Subcutaneous abdominal adipose tissue (tissue), 5 donors: Measurements from ENCODE around the gene FAM177B.
A peak's percentile ranks its signal among the peaks of the same experiment; 100 is the strongest.
"Not testable (repeated sequence)": the region's sequence is repeated elsewhere in the genome, so short reads cannot be mapped to it uniquely, and the experiment has no call there.

Experiments used
- H3K27ac ChIP-seq: one replicate; pipeline ENCODE4 v1.7.0; 2013; ENCODE audit warnings: low read depth, mild to moderate bottlenecking, inconsistent platforms, low read length, moderate library complexity
- H3K27me3 ChIP-seq, 5 donors: one replicate each; pipeline ENCODE4 v1.7.0; 2013; ENCODE audit warnings: low read length in 5 of 5, inconsistent platforms in 1 of 5; ENCODE audit not compliant: control insufficient read depth in 5 of 5, insufficient read depth in 4 of 5
- H3K36me3 ChIP-seq, 5 donors: one replicate each; pipeline ENCODE4 v1.7.0; 2013; ENCODE audit warnings: low read length in 5 of 5; ENCODE audit not compliant: control insufficient read depth in 5 of 5, insufficient read depth in 5 of 5
- H3K4me1 ChIP-seq, 5 donors: one replicate each; pipeline ENCODE4 v1.7.0; 2013; ENCODE audit warnings: low read length in 5 of 5, mild to moderate bottlenecking in 3 of 5, moderate library complexity in 1 of 5; ENCODE audit not compliant: control insufficient read depth in 5 of 5, insufficient read depth in 5 of 5
- H3K4me3 ChIP-seq, 5 donors: one replicate each; pipeline ENCODE4 v1.7.0; 2013; ENCODE audit warnings: low read length in 5 of 5, low read depth in 1 of 5
- H3K9ac ChIP-seq, 5 donors: one replicate each; pipeline ENCODE4 v1.7.0; 2013; ENCODE audit warnings: low read length in 5 of 5, mild to moderate bottlenecking in 4 of 5, moderate library complexity in 3 of 5
- H3K9me3 ChIP-seq, 5 donors: one replicate each; pipeline ENCODE4 v1.7.0; 2013; ENCODE audit warnings: low read length in 5 of 5; ENCODE audit not compliant: control insufficient read depth in 5 of 5
- donor health status: healthy.
- donor health status: healthy.
- donor health status: healthy.
- donor health status: healthy.
- donor health status: healthy.

FAM177B gene

DNA sequence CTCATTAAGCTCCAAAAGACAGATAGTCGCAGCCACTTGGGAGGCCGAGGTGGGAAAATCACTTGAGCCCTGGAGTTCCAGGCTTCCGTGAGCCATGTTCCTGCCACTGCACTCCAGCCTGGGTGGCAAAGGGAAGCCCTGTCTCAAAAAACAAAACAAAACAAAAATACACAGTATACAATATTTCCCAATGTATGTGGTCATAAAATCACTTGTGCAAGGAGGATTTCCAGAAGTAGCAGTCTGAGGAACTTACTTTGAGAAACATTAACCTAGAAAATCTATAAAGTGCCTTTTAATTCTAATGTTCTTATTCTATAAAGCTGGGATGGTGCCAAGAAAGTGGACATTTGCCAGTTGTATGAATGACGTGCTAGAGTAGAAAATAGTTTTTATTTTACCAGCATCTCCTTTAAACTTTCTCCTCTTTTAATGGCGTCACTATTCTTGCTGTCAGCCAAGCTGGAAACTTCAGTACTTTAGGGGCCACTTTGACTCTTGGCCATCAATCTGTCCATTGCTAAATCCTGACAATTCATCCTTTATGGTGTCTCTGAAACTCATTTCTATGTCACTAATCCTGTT lies 22.5 kb downstream of the FAM177B start:
- Histone ChIP-seq H3K36me3 (no peaks in the 10 kb centered on the region), H3K27ac (no peak overlapping the region), H3K4me1 (peaks cover 0 to 4% (median under 1%) of the 10 kb centered on the region in 5 donors), H3K4me3 (no peak overlapping the region), H3K9ac (no peak overlapping the region), H3K9me3 (no peaks in the 10 kb centered on the region), H3K27me3 (no peaks in the 10 kb centered on the region)

DNA sequence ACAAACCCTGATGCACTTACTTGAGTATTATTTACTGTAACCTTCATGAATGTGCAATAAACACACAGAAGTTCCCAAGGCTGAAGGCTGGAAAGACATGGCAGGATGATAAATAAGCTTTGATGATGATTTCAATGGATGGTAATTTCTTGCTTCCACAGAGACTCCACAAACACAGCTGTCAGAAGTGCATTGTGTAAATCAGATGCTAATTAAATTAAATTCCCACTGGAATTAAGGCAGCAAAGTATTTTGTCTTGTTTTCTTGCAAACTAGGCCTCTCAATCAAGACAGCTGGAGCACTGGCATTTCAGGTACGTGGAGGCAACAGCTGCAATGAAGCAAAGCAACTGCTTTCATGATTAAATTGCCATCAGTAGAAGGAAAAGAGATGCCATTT lies 24.1 kb downstream of the FAM177B start:
- Histone ChIP-seq H3K9ac (no peak overlapping the region), H3K4me1 (no peaks in the 10 kb centered on the region), H3K27ac (no peak overlapping the region), H3K36me3 (no peaks in the 10 kb centered on the region), H3K27me3 (no peaks in the 10 kb centered on the region), H3K4me3 (no peak overlapping the region), H3K9me3 (no peaks in the 10 kb centered on the region)

DNA sequence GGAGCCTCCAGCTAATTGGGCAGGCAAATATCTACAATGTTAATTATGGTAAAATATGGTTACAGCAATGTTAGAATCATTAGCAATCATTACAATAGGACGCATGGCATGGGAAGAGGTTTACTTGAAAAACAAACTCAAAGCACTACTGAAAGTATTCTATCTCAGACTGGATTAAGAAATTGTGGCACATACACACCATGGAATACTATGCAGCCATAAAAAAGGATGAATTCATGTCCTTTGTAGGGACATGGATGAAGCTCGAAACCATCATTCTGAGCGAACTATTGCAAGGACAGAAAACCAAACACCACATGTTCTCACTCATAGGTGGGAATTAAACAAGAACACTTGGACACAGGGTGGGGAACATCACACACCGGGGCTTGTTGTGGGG lies 25.2 kb downstream of the FAM177B start:
- not testable (repeated sequence) for H3K27me3 ChIP-seq, H3K9me3 ChIP-seq, H3K9ac ChIP-seq, H3K4me1 ChIP-seq, H3K4me3 ChIP-seq, H3K27ac ChIP-seq, H3K36me3 ChIP-seq

DNA sequence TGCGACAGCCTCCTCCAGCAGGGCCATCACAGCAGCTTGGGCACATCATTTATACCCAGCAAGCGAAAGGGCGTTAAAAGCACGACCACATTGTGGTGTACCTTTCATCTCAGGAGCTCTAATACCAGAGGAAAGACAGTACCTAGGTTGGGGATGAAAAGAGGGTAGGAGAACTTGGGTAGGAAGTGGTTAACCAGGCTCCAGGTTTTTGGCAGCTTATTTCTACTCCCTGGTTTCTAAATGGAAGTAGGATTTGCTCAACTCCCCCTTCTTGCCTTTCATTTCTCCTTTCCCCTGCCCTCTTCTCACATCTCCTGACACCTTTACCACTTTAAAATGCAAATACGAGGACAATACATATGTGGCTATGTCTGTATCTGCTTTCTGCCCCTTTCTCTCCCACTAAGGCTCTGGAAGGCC lies 30.2 kb downstream of the FAM177B start:
- no peak overlapping the region for H3K4me3 ChIP-seq

DNA sequence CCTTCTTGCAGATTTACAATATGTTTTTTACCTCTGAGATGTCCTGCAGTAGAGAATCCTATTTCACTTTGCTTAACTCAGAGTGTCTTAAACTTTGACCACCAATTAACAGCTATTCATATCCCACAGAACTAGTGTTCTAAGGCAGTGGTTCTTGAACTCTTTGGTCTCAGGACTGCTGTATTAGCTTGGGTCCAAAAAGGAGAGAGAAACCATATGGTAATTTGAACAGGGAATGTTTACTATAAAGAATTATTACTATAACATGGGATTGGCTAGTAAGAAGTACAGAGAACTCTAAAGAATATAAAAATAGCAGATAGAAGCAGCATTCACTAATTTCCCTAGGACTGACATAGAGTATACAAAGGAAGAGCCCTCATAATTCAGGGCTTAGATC lies 31.6 kb downstream of the FAM177B start:
- Histone ChIP-seq H3K27ac (no peak overlapping the region), H3K9me3 (peaks cover 5 to 14% (median 9%) of the 10 kb centered on the region in 5 donors), H3K4me3 (peak overlapping the region in 2 of 5 donors; percentile 13 to 35), H3K9ac (no peak overlapping the region), H3K36me3 (no peaks in the 10 kb centered on the region), H3K27me3 (no peaks in the 10 kb centered on the region), H3K4me1 (peaks cover 0 to 7% (median 4%) of the 10 kb centered on the region in 5 donors)

More for the DNA sequence above, 30.2 kb downstream of the FAM177B start:
- Histone ChIP-seq H3K27ac (no peak overlapping the region), H3K4me1 (peaks cover 0 to 4% (median 0%) of the 10 kb centered on the region in 5 donors), H3K36me3 (no peaks in the 10 kb centered on the region), H3K9me3 (peaks cover 5 to 14% (median 9%) of the 10 kb centered on the region in 5 donors), H3K9ac (no peak overlapping the region), H3K27me3 (no peaks in the 10 kb centered on the region)

DNA sequence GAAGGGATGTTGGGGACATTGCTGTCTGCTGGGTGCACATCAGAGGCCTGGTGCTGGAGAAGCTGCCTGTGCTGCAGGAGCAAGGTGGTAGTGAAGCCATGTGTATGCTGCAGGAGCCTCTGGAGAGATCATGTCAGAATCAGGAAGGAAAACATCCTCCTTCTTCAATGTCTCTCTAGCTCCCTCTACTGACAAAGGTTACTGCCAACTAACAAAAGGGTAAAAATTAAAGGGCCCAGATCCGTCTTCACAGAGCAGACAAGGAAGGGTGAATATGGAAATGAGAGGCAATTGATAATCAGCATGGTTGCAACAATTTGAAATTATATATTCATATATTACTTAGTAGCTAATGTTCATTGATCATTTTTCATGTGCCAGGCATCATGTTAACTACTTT lies 32.2 kb downstream of the FAM177B start:
- Histone ChIP-seq H3K4me1 (peaks cover 0 to 7% (median 4%) of the 10 kb centered on the region in 5 donors), H3K27ac (no peak overlapping the region), H3K9ac (no peak overlapping the region), H3K4me3 (peak overlapping the region in 3 of 5 donors; percentile 9 to 35 (median 13)), H3K36me3 (no peaks in the 10 kb centered on the region), H3K27me3 (no peaks in the 10 kb centered on the region), H3K9me3 (peaks cover 5 to 14% (median 9%) of the 10 kb centered on the region in 5 donors)

DNA sequence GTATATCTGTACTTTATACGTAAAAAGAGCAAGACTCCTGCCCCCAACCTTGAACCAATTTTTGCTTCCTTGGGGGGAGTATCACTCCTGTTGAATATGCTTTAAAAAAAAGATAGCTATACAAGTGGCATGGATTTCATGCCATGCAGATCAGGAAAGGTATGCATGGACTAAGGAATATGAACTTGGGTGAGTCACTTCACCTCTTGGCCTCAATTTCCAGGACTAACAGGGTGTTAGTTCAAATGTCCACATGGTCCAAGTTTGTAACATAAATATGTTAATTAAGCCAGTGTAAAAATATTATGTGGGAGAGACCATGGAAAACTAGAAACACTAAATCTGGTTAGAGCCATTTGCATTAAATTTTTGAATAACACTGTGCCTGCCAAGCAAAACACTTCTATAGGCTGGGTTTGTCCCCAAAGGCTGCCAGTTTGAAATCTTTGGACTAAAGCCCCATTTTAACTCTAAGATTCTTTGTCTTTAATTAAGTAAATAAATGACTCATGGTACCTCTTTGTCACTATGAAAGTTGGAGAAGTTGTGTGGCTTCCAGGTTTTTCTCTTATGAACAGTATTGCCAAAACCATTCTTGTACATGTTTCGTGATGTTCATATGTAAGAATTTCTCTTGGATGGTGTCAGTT lies 33.1 kb downstream of the FAM177B start:
- no peak overlapping the region for H3K4me3 ChIP-seq
- H3K36me3 ChIP-seq = no peaks in the 10 kb centered on the region
- peaks cover 0 to 7% (median 4%) of the 10 kb centered on the region in 5 donors for H3K4me1 ChIP-seq
- H3K9me3 ChIP-seq = peaks cover 5 to 14% (median 9%) of the 10 kb centered on the region in 5 donors
- no peak overlapping the region for H3K27ac ChIP-seq
- no peak overlapping the region for H3K9ac ChIP-seq
- no peaks in the 10 kb centered on the region for H3K27me3 ChIP-seq

DNA sequence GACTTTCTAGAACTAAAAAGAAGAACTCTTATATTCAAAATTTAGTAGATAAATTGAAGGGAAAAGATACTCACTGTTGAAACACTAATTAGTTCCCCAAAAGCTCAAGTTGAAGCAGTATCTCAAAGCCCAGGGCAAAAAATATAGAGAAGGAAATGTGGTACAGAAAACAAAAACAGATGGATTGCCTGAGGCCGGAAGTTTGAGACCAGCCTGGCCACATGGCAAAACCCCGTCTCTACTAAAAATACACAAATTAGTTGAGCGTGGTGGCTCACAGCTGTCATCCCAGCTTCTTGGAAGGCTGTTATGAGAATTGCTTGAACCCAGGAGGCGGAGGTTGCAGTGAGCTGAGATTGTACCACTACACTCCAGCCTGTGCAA lies 36.0 kb downstream of the FAM177B start:
- no peak overlapping the region for H3K27ac ChIP-seq
- peaks cover 5 to 14% (median 9%) of the 10 kb centered on the region in 5 donors for H3K9me3 ChIP-seq
- H3K27me3 ChIP-seq = no peaks in the 10 kb centered on the region
- peak overlapping the region in 1 of 5 donors; percentile 26 for H3K4me3 ChIP-seq
- H3K9ac ChIP-seq = no peak overlapping the region
- peaks cover 0 to 7% (median 4%) of the 10 kb centered on the region in 5 donors for H3K4me1 ChIP-seq
- H3K36me3 ChIP-seq = no peaks in the 10 kb centered on the region

DNA sequence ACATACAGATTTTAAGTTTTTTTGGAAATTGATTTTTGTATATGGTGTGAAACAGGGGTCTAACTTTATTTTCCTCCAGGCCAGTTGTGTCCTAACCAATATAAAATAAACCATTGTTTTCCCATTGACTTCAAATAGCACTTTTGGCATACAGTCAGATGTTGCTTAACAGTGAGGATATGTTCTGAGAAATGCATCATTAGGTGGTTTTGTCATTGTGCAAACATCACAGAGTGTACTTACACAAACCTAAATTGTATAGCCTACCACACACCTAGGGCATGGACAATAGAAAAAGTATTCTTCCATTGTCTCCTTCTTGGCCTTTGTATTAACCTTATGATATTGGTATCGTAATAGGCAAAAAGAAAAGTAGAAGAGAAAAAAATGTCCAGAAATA lies 40.5 kb downstream of the FAM177B start:
- Histone ChIP-seq H3K4me3 (no peak overlapping the region), H3K9me3 (no peaks in the 10 kb centered on the region), H3K27me3 (no peaks in the 10 kb centered on the region), H3K36me3 (no peaks in the 10 kb centered on the region), H3K27ac (no peak overlapping the region), H3K9ac (no peak overlapping the region), H3K4me1 (peaks cover 0 to 6% (median 0%) of the 10 kb centered on the region in 5 donors)

DNA sequence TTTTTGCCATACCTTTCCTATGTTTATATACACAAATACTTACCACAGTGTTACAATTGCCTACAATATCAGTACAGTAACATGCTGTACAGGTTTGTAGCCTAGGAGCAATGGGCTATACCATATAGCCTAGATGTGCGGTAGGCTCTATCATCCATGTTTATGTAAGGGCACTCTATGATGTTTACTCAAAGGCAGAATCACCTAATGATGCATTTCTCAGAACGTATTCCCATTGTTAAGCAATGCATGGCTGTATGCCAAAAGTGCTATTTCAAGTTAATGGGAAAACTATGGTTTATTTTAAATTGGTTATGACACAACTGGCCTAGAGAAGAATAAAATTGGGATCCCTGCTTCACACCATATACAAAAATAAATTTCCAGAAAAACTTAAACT lies 41.0 kb downstream of the FAM177B start:
- Histone ChIP-seq H3K27ac (no peak overlapping the region), H3K9me3 (no peaks in the 10 kb centered on the region), H3K36me3 (no peaks in the 10 kb centered on the region)

More for the DNA sequence above, 41.0 kb downstream of the FAM177B start:
- Histone ChIP-seq H3K9ac (no peak overlapping the region), H3K27me3 (no peaks in the 10 kb centered on the region), H3K4me1 (peaks cover 0 to 2% (median 0%) of the 10 kb centered on the region in 5 donors), H3K4me3 (no peak overlapping the region)
